Measurements from ENCODE around the gene ERVMER34-1. TPM values are rescaled to one million over a fixed set of nuclear protein-coding genes. Genes with fewer than 3 reads are reported as not detected.
A peak's percentile ranks its signal among the peaks of the same experiment; 100 is the strongest.

The ERVMER34-1 gene, protein sequence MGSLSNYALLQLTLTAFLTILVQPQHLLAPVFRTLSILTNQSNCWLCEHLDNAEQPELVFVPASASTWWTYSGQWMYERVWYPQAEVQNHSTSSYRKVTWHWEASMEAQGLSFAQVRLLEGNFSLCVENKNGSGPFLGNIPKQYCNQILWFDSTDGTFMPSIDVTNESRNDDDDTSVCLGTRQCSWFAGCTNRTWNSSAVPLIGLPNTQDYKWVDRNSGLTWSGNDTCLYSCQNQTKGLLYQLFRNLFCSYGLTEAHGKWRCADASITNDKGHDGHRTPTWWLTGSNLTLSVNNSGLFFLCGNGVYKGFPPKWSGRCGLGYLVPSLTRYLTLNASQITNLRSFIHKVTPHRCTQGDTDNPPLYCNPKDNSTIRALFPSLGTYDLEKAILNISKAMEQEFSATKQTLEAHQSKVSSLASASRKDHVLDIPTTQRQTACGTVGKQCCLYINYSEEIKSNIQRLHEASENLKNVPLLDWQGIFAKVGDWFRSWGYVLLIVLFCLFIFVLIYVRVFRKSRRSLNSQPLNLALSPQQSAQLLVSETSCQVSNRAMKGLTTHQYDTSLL
- total RNA-seq (not detected in 2 replicates), polyA plus RNA-seq (0.03 TPM in 2 replicates), polyA minus RNA-seq (0.13 TPM in 1 of 2 replicates, not detected in the other), Bru-seq, nascent RNA (percentile 12 among the genes with signal in this experiment), BruChase-seq, experiment 1, labeled RNA remaining after a 6-hour chase (percentile 17 among the genes with signal in this experiment), BruChase-seq, experiment 2, labeled RNA remaining after a 2-hour chase (percentile 13 among the genes with signal in this experiment)
- 0.04 and 0.05 TPM in 2 replicates for polyA plus RNA-seq (2011; cell fraction: cytosol; rRNA removed)
- 0.08 TPM in 1 of 2 replicates, not detected in the other for polyA plus RNA-seq (2011; cell fraction: nucleus; rRNA removed)
- 0.14 TPM in 1 of 2 replicates, not detected in the other for polyA plus RNA-seq (2012)
- polyA minus RNA-seq (2011; cell fraction: cytosol; rRNA and poly(A)+ RNA removed): not detected
- polyA minus RNA-seq (2011; cell fraction: nucleus; rRNA and poly(A)+ RNA removed): not detected in 2 replicates
- long read RNA-seq: 0 reads

DNA sequence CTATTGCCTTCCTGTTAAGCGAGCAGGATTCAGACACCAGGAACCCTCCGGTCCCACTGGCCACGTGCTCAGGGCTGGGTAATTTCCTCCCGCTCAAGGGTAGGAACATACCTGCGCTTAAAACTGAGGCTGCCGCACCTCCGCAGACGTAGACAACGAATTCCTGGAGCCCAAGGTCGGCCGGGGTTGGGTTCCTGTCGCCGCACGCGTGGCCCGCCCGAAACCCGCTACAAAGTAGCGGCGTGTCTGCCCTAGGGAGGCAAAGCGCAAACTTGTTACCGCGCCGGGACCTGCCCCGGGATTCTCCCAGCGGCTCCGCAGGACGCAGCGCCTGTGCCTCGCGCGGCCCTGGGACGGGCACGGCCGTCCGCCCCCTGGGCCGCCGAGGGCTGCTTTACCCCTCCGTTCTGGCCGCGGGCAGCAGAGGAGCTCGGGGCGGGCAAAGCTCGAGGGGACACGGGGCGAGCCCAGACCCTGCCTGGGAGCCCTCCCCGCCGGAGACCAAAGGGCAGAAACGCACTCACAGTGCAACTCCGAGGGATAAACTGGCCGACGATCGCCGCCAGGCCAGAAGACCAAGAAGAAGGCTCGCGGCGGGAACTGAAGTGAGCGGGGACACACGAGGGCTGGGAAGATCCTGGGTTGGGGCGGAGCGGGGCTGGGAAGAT is at the start of gene ERVMER34-1:
Gene ERVMER34-1, minus strand, starts transcription at position 607 of the 668 bp plus-strand sequence. CDS start 5,905 bp downstream, outside the sequence.
- Histone ChIP-seq H3K9me3 (replicated peaks; ENCODE audit: control insufficient read depth, insufficient read depth, low read length) (no peaks in the 10 kb centered on the region), H3K4me1 (ENCODE audit: control insufficient read depth, extremely low read depth, insufficient read depth, low read length) (peaks cover 9% of the 10 kb centered on the region), H3K4me2 (ENCODE audit: insufficient read depth, low read length) (peak within 1 kb of the TSS; percentile 72), H3K9ac (replicated peaks; ENCODE audit: extremely low read depth, insufficient read depth, low read length) (no peak within 1 kb of the TSS), H3K27ac (ENCODE audit: insufficient read depth, low read depth, low read length) (no peak within 1 kb of the TSS), H3K27me3 (ENCODE audit: control insufficient read depth in 2 of 2, insufficient read depth in 2 of 2, low read length in 2 of 2) (peaks cover 10 to 20% of the 10 kb centered on the region in 2 experiments), H3K79me2 (ENCODE audit: control insufficient read depth, insufficient read depth, low read length) (no peaks in the 10 kb centered on the region), H4K20me1 (replicated peaks; ENCODE audit: control insufficient read depth, extremely low read depth, insufficient read depth, low read length) (no peaks in the 10 kb centered on the region), H3K36me3 (ENCODE audit: control insufficient read depth in 2 of 2, extremely low read depth in 1 of 2, insufficient read depth in 2 of 2, low read length in 2 of 2) (no peaks in the 10 kb centered on the region), H2AFZ (ENCODE audit: low read depth, low read length) (peak within 1 kb of the TSS; percentile 96), H3K9me1 (replicated peaks; ENCODE audit: control insufficient read depth, extremely low read depth, insufficient read depth, low read length) (no peaks in the 10 kb centered on the region), H3K4me3 (replicated peaks in 1 of 3; ENCODE audit: insufficient read depth in 1 of 3, low read depth in 1 of 3, low read length in 3 of 3) (peak within 1 kb of the TSS; percentile 19 to 39 (median 36))
- FAIRE-seq (no peak), DNase-seq (ENCODE audit: low read depth, low spot score) (peak; percentile 38)
- intact Hi-C loops (cut with micrococcal nuclease): no loop called here
- BruUV-seq (replicated peaks): no TSS peak
- ChIA-PET POLR2A (no interaction called here), CTCF (interaction anchor here (1.2 kb wide), 1 partner anchor 1483 kb away, joined by 3 read pairs; no protein-coding TSS in a partner anchor)
- dilution Hi-C loops (cut with MboI; ENCODE audit: extremely low pct_ligation_motif_present, low sequenced_read_pairs): no loop called here
- peak; percentile 28 for TF ChIP-seq EZH2 (IDR thresholded peaks at IDR 0.05; ENCODE audit: borderline replicate concordance, low read depth, low read length, severe bottlenecking)
- TF ChIP-seq GATA2 (IDR thresholded peaks at IDR 0.05; ENCODE audit: insufficient read depth, insufficient read length, low read depth, low read length): no peak

DNA sequence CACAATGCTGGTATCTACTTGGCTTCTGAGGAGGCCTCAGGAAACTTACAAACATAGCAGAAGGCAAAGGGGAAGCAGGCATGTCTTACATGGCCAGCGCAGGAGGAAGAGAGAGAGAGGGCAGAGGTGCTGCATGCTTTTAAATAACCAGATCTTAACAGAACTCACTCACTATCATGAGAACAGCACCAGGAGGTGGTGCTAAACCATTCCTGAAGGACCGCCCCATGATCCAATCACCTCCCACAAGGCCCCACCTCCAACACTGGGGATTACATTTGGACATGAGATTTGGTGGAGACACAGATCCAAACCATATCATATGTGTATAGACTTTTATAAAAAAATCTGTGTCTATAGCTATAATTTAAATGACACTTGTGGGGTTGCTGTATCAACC is 48.6 kb upstream of the ERVMER34-1 start:
- Histone ChIP-seq H4K20me1 (replicated peaks; ENCODE audit: control insufficient read depth, extremely low read depth, insufficient read depth, low read length) (no peaks in the 10 kb centered on the region), H3K27ac (ENCODE audit: insufficient read depth, low read depth, low read length) (no peak overlapping the region), H3K36me3 (ENCODE audit: control insufficient read depth in 2 of 2, extremely low read depth in 1 of 2, insufficient read depth in 2 of 2, low read length in 2 of 2) (no peaks in the 10 kb centered on the region), H3K4me3 (replicated peaks in 1 of 3; ENCODE audit: insufficient read depth in 1 of 3, low read depth in 1 of 3, low read length in 3 of 3) (no peak overlapping the region), H3K4me2 (ENCODE audit: insufficient read depth, low read length) (no peak overlapping the region), H3K9ac (replicated peaks; ENCODE audit: extremely low read depth, insufficient read depth, low read length) (no peak overlapping the region), H3K4me1 (ENCODE audit: control insufficient read depth, extremely low read depth, insufficient read depth, low read length) (no peaks in the 10 kb centered on the region), H3K79me2 (ENCODE audit: control insufficient read depth, insufficient read depth, low read length) (no peaks in the 10 kb centered on the region), H3K9me1 (replicated peaks; ENCODE audit: control insufficient read depth, extremely low read depth, insufficient read depth, low read length) (no peaks in the 10 kb centered on the region), H3K27me3 (ENCODE audit: control insufficient read depth in 2 of 2, insufficient read depth in 2 of 2, low read length in 2 of 2) (no peaks in the 10 kb centered on the region), H3K9me3 (replicated peaks; ENCODE audit: control insufficient read depth, insufficient read depth, low read length) (no peaks in the 10 kb centered on the region), H2AFZ (ENCODE audit: low read depth, low read length) (no peak overlapping the region)
- ChIA-PET CTCF (no interaction called here), POLR2A (no interaction called here)
- dilution Hi-C loops (cut with MboI; ENCODE audit: extremely low pct_ligation_motif_present, low sequenced_read_pairs): no loop called here
- BruUV-seq (replicated peaks): no TSS peak
- DNase-seq (ENCODE audit: low read depth, low spot score): no peak
- no peak for FAIRE-seq
- intact Hi-C loops (cut with micrococcal nuclease): no loop called here
- TF ChIP-seq, protein P1, sequence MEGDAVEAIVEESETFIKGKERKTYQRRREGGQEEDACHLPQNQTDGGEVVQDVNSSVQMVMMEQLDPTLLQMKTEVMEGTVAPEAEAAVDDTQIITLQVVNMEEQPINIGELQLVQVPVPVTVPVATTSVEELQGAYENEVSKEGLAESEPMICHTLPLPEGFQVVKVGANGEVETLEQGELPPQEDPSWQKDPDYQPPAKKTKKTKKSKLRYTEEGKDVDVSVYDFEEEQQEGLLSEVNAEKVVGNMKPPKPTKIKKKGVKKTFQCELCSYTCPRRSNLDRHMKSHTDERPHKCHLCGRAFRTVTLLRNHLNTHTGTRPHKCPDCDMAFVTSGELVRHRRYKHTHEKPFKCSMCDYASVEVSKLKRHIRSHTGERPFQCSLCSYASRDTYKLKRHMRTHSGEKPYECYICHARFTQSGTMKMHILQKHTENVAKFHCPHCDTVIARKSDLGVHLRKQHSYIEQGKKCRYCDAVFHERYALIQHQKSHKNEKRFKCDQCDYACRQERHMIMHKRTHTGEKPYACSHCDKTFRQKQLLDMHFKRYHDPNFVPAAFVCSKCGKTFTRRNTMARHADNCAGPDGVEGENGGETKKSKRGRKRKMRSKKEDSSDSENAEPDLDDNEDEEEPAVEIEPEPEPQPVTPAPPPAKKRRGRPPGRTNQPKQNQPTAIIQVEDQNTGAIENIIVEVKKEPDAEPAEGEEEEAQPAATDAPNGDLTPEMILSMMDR (IDR thresholded peaks at IDR 0.05; ENCODE audit: extremely low read depth in 1 of 2, insufficient read depth in 1 of 2, low read depth in 1 of 2, low read length in 2 of 2): no peak
- no peak for TF ChIP-seq FOS (IDR thresholded peaks at IDR 0.05; ENCODE audit: borderline replicate concordance, insufficient read depth, low read length)
- no peak for TF ChIP-seq EZH2 (IDR thresholded peaks at IDR 0.05; ENCODE audit: borderline replicate concordance, low read depth, low read length, severe bottlenecking)
- TF ChIP-seq, protein P2, sequence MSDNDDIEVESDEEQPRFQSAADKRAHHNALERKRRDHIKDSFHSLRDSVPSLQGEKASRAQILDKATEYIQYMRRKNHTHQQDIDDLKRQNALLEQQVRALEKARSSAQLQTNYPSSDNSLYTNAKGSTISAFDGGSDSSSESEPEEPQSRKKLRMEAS (IDR thresholded peaks at IDR 0.05; ENCODE audit: insufficient read depth, insufficient read length): no peak
- TF ChIP-seq MYC (IDR thresholded peaks at IDR 0.05; ENCODE audit: low read depth, low read length): no peak
- no peak for TF ChIP-seq POLR2A (IDR thresholded peaks at IDR 0.05; ENCODE audit: low read depth, low read length)
- no peak for TF ChIP-seq POLR2AphosphoS5 (IDR thresholded peaks at IDR 0.05; ENCODE audit: insufficient read depth, low read depth, low read length)
- TF ChIP-seq GATA2 (IDR thresholded peaks at IDR 0.05; ENCODE audit: insufficient read depth, insufficient read length, low read depth, low read length): no peak
- TF ChIP-seq JUN (IDR thresholded peaks at IDR 0.05; ENCODE audit: borderline replicate concordance, insufficient read depth, insufficient read length, low read depth): no peak

Data from endothelial cell of umbilical vein (primary cell).